Adrenal gland (tissue), 19 donors: ENCODE results near the gene SNX25. TPM values are rescaled to one million over a fixed set of nuclear protein-coding genes. Genes with fewer than 3 reads are reported as not detected.

Source experiments
- DNase-seq, 7 donors: peaks; one replicate each; pipeline ENCODE4 v3.0.0-alpha.2; 2019 to 2020
- H3K27ac ChIP-seq, 5 donors: fragments of 200-600 bp; sonication (generic) in 4 of 5; 1 replicate in 3 of 5; 2 replicates in 2 of 5; pipeline versions ENCODE4 v1.5.1 to v1.8.0; 2016 to 2020; ENCODE audit warnings: mild to moderate bottlenecking in 1 of 5
- H3K27me3 ChIP-seq: fragments of 200-600 bp; 2 replicates; pipeline ENCODE4 v1.8.0; 2021
- H3K36me3 ChIP-seq, 2 donors: fragments of 200-600 bp; replicated peaks in 1 of 2; 1 replicate in 1 of 2; 2 replicates in 1 of 2; pipeline versions ENCODE4 v1.5.1 to v1.8.0; 2018 to 2022
- H3K4me1 ChIP-seq, 2 donors: fragments of 200-600 bp; replicated peaks in 1 of 2; 1 replicate in 1 of 2; 2 replicates in 1 of 2; pipeline versions ENCODE4 v1.5.1 to v1.8.0; 2018 to 2021
- H3K4me3 ChIP-seq, 4 donors: fragments of 200-600 bp; sonication (generic) in 3 of 4; one replicate each; pipeline ENCODE4 v1.5.1; 2016 to 2018
- H3K9me3 ChIP-seq, 3 donors: fragments of 200-600 bp; sonication (generic) in 1 of 3; replicated peaks in 1 of 3; 1 replicate in 2 of 3; 2 replicates in 1 of 3; pipeline versions ENCODE4 v1.5.1 to v1.8.0; 2016 to 2021
- POLR2A ChIP-seq, 2 donors: fragments of 450-650 bp; IDR thresholded peaks; one replicate each; pipeline ENCODE4 v1.6.1; 2017; ENCODE audit warnings: antibody characterized with exemption in 2 of 2, mild to moderate bottlenecking in 2 of 2, moderate library complexity in 1 of 2
- WGBS, 4 donors: extraction: QIAGEN DNeasy Blood & Tissue Kit in 2 of 4; methylation state at CpG; one replicate each; pipeline versions ENCODE4 v1.1.5 to v1.1.7; 2013 to 2017; 5-methylcytosine and 5-hydroxymethylcytosine counted together
- intact Hi-C, 2 donors: fragments of 100-400 bp; cut with DNase I; formaldehyde crosslinking; loops; one replicate each; pipeline versions ENCODE4 v1.14.1 to v1.15.0; 2022 to 2023
- long read RNA-seq, 10 donors: library from polyadenylated mRNA in 3 of 10; unstranded in 2 of 10; stranded (forward) in 1 of 10; transcript quantifications; one replicate each; pipeline ENCODE4 v2.0.0 and lab custom pipeline, GENCODE V29; 2021 to 2026
- polyA plus RNA-seq, 3 donors: library from polyadenylated mRNA; stranded (reverse); fragments of 200-250 nt in 2 of 3; fragments of 350-450 nt in 1 of 3; fragmentation: Illumina TruSeq in 1 of 3; extraction: RNeasy Lipid Tissue Mini Kit (QIAGEN cat#74804) in 1 of 3; gene quantifications; one replicate each; pipeline ENCODE4 v1.2.3, GENCODE V29; 2013 to 2014
- total RNA-seq, 9 donors: library from RNA; depleted of rRNA in 4 of 9; stranded (reverse); fragments of >200 nt in 4 of 9; fragments of 120-200 nt in 1 of 9; fragmentation: NEBNext Ultra II Directional in 1 of 9; extraction: Animal tissue kit (Norgen Biotek cat#: 25700) in 1 of 9; gene quantifications; one replicate each; pipeline versions ENCODE4 v1.1.0 to v1.2.4, GENCODE V29; 2013 to 2023
- TF ChIP-seq, protein P1 (sequence below), 6 experiments: fragments of 450-650 bp in 4 of 6; fragments of 200-600 bp in 2 of 6; sonication (generic) in 1 of 6; IDR thresholded peaks; 1 replicate in 5 of 6; 2 replicates in 1 of 6; pipeline versions ENCODE4 v1.5.1 to v1.8.0; 2016 to 2021; ENCODE audit warnings: antibody characterized with exemption in 6 of 6, mild to moderate bottlenecking in 2 of 6, moderate library complexity in 1 of 6
- donor health status: healthy with polysubstance abuse.
- donor health status: Bipolar disorder and iron deficiency.
- donor health status: DM: yes; HTN: yes; CAD: no.
- donor health status: DM: no; HTN: no; CAD: no.
- donor health status: DM: no; HTN: no; CAD: no.
- donor health status: DM: yes; HTN: yes; CAD: no.

Gene SNX25
- total RNA-seq, result 10 to 100 TPM in 8 of 9 donors, 1 to 10 TPM in 1; 9.9 to 29.3 (median 16.7) TPM
- polyA plus RNA-seq, result 10 to 100 TPM in 1 of 3 donors, 1 to 10 TPM in 2; 4.7 to 11.0 (median 5.9) TPM
- long read RNA-seq, donor 1, partial matches to known transcripts, result 0 of 1 reads
- long read RNA-seq, donor 1, other reads (novel, unspliced or antisense), result 0 of 1 reads
- long read RNA-seq, donor 2, partial matches to known transcripts, result 0 of 2 reads
- long read RNA-seq, donor 2, other reads (novel, unspliced or antisense), result 0 of 2 reads
- long read RNA-seq, donor 3, partial matches to known transcripts, result 0 of 1 reads
- long read RNA-seq, donor 3, other reads (novel, unspliced or antisense), result 0 of 1 reads
- long read RNA-seq, donor 4, partial matches to known transcripts, result 0 of 2 reads
- long read RNA-seq, donor 4, other reads (novel, unspliced or antisense), result 2 of 2 reads
- long read RNA-seq, donor 5, transcript SNX25-201 (19 exons, 3,264 nt), result major isoform, 36 of 54 reads
- long read RNA-seq, donor 5, partial matches to known transcripts, result 3 of 54 reads
- long read RNA-seq, donor 5, other reads (novel, unspliced or antisense), result 15 of 54 reads
- long read RNA-seq, donor 6, result 0 reads
- long read RNA-seq, donor 7, result 0 reads
- long read RNA-seq, donor 8, partial matches to known transcripts, result 0 of 2 reads
- long read RNA-seq, donor 8, other reads (novel, unspliced or antisense), result 0 of 2 reads
- long read RNA-seq, donor 9, partial matches to known transcripts, result 0 of 1 reads
- long read RNA-seq, donor 9, other reads (novel, unspliced or antisense), result 0 of 1 reads
- long read RNA-seq, donor 10, result 0 reads

GRCh38 chr4:185209031-185209851, at the start of gene SNX25:
Gene SNX25 (plus strand): TSS chr4:185209598. CDS start chr4:185209827, 229 bp downstream.
- TF ChIP-seq, protein P1, sequence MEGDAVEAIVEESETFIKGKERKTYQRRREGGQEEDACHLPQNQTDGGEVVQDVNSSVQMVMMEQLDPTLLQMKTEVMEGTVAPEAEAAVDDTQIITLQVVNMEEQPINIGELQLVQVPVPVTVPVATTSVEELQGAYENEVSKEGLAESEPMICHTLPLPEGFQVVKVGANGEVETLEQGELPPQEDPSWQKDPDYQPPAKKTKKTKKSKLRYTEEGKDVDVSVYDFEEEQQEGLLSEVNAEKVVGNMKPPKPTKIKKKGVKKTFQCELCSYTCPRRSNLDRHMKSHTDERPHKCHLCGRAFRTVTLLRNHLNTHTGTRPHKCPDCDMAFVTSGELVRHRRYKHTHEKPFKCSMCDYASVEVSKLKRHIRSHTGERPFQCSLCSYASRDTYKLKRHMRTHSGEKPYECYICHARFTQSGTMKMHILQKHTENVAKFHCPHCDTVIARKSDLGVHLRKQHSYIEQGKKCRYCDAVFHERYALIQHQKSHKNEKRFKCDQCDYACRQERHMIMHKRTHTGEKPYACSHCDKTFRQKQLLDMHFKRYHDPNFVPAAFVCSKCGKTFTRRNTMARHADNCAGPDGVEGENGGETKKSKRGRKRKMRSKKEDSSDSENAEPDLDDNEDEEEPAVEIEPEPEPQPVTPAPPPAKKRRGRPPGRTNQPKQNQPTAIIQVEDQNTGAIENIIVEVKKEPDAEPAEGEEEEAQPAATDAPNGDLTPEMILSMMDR (IDR thresholded peaks at IDR 0.05), result peak in 3 of 6 experiments; percentile 7 to 31 (median 24)
- peak; percentile 76 to 94 for TF ChIP-seq POLR2A (IDR thresholded peaks at IDR 0.05)
- DNase-seq, result peak; percentile 80 to 89 (median 86)
- WGBS, 4 donors, result 0 to 1% (median 1%) methylated on average over 16 to 72 of the region's 72 CpGs
- H3K4me3 ChIP-seq, result peak within 1 kb of the TSS in 3 of 4 donors; percentile 36 to 93 (median 75)
- H3K27me3 ChIP-seq, result no peaks in the 10 kb centered on the region
- H3K9me3 ChIP-seq, result no peaks in the 10 kb centered on the region
- intact Hi-C loops, result loop anchor here in 1 of 2 donors (10.0 kb wide), 1 partner anchor 186 kb away; the partner anchor contains the start of genes ANKRD37 and LRP2BP
- H3K27ac ChIP-seq, result peak within 1 kb of the TSS; percentile 39 to 96 (median 82)
- H3K4me1 ChIP-seq, result peaks cover 12 to 29% of the 10 kb centered on the region in 2 donors
- no peaks in the 10 kb centered on the region for H3K36me3 ChIP-seq

DNA sequence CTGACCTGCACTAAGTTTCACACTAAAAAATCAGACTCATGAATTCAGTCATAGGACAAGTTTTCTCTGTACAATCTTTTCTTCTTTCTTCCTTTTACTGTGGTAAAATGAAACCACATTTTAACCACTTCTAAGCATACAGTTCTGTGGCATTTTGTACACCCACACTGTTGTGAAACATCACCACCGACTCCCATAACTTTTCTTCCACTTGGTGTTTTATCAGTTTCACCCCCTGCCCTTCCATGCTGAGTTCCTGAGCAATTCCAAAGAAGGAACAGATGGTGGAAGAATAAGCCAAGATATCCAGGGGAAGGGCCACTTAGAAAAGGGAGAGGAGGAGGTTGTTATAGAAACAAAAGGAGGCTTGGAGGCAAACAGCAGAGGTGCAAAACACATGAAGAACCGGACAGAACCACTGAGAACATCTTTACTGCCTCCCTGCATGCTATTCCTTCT, 43.8 kb upstream of the SNX25 start:
- no peak overlapping the region for H3K27ac ChIP-seq
- no peak overlapping the region for H3K4me3 ChIP-seq
- H3K9me3 ChIP-seq, result no peaks in the 10 kb centered on the region
- intact Hi-C loops, result no loop called here
- no peak for TF ChIP-seq POLR2A (IDR thresholded peaks at IDR 0.05)
- TF ChIP-seq, protein P1 (IDR thresholded peaks at IDR 0.05), result no peak
- H3K27me3 ChIP-seq, result no peaks in the 10 kb centered on the region
- H3K4me1 ChIP-seq, result peaks cover 0 to 10% of the 10 kb centered on the region in 2 donors
- H3K36me3 ChIP-seq, result peaks cover 0 to 16% of the 10 kb centered on the region in 2 donors
- 50 to 71% (median 60%) methylated on average over 2 of the region's 2 CpGs for WGBS, 4 donors
- no peak for DNase-seq

- H3K4me1 ChIP-seq, result peaks cover 0 to 10% of the 10 kb centered on the region in 2 donors
- H3K27ac ChIP-seq, result no peak overlapping the region
- no peaks in the 10 kb centered on the region for H3K9me3 ChIP-seq
- no peak overlapping the region for H3K4me3 ChIP-seq
- TF ChIP-seq, protein P1 (IDR thresholded peaks at IDR 0.05), result no peak
- no peak for TF ChIP-seq POLR2A (IDR thresholded peaks at IDR 0.05)
- peak in 6 of 7 donors; percentile 30 to 74 (median 58) for DNase-seq
- no peaks in the 10 kb centered on the region for H3K27me3 ChIP-seq
- peaks cover 0 to 14% of the 10 kb centered on the region in 2 donors for H3K36me3 ChIP-seq
- 64 to 72% (median 67%) methylated on average over 9 of the region's 9 CpGs for WGBS, 4 donors
- intact Hi-C loops, result no loop called here
Measured at GRCh38 chr4:185167234-185167633, 42.2 kb upstream of the SNX25 start.
